Ureter (tissue), 1 donor: Measurements from ENCODE around the gene KIAA0232. TPM values are rescaled to one million over a fixed set of nuclear protein-coding genes. Genes with fewer than 3 reads are reported as not detected.
"Not testable (repeated sequence)": the region's sequence is repeated elsewhere in the genome, so short reads cannot be mapped to it uniquely, and the experiment has no call there.

Experiments
- DNase-seq: peaks from one replicate; pipeline ENCODE4 v3.0.0-alpha.2; 2020; ENCODE audit warnings: low spot score
- total RNA-seq: library from RNA; stranded (reverse); gene quantifications from one replicate; pipeline ENCODE4 v1.2.4, GENCODE V29; 2023
- donor health status: DM: yes; HTN: yes; CAD: no.

Gene KIAA0232
- total RNA-seq, 1 donor from 2014 or later = 40.4 TPM

- DNase-seq = no peak
Observed at GRCh38 chr4:6898763-6899162, 116.2 kb downstream of the KIAA0232 start.

GRCh38 chr4:6900181-6900812 is 117.8 kb downstream of the KIAA0232 start:
- DNase-seq = no peak

GRCh38 chr4:6900956-6901355 is 118.4 kb downstream of the KIAA0232 start:
- DNase-seq = no peak

GRCh38 chr4:6901669-6902317 is 119.3 kb downstream of the KIAA0232 start:
- no peak for DNase-seq

- no peak for DNase-seq
Observed at GRCh38 chr4:6902318-6903042, 120.0 kb downstream of the KIAA0232 start.

GRCh38 chr4:6905516-6906445 is 123.3 kb downstream of the KIAA0232 start:
- DNase-seq = no peak

- DNase-seq = not testable (repeated sequence)
Observed at GRCh38 chr4:6906486-6906885, 124.0 kb downstream of the KIAA0232 start.

- DNase-seq = no peak
Observed at GRCh38 chr4:6907658-6908191, 125.2 kb downstream of the KIAA0232 start.

GRCh38 chr4:6908432-6909112 is 126.0 kb downstream of the KIAA0232 start:
- DNase-seq = no peak

- peak; percentile 90 for DNase-seq
Observed at GRCh38 chr4:6909113-6909969, 126.8 kb downstream of the KIAA0232 start, which contains the start of gene TBC1D14. TSS of gene TBC1D14 (plus strand) at chr4:6909826. CDS start at chr4:6923390, 13,564 bp downstream.

GRCh38 chr4:6909970-6910339 is 127.4 kb downstream of the KIAA0232 start:
- DNase-seq = no peak

GRCh38 chr4:6910340-6910959 is 127.9 kb downstream of the KIAA0232 start:
- no peak for DNase-seq

- no peak for DNase-seq
Observed at GRCh38 chr4:6910960-6911874, 128.7 kb downstream of the KIAA0232 start.

GRCh38 chr4:6911917-6912316 is 129.4 kb downstream of the KIAA0232 start:
- DNase-seq = not testable (repeated sequence)

GRCh38 chr4:6912441-6912840 is 129.9 kb downstream of the KIAA0232 start:
- DNase-seq = no peak

- no peak for DNase-seq
Observed at GRCh38 chr4:6913350-6913905, 130.9 kb downstream of the KIAA0232 start.

- DNase-seq = no peak
Observed at GRCh38 chr4:6914448-6914847, 131.9 kb downstream of the KIAA0232 start.
